ENCODE data around the gene KAZN.

Gene KAZN

GRCh38 chr1:14778898-14779865 is 180.7 kb downstream of the KAZN start:
- TF ChIP-seq CTCF (conservative IDR thresholded peaks at IDR 0.05; ENCODE audit: low read depth, low read length) = peak; percentile 92
- no peak overlapping the region for H3K4me3 ChIP-seq (ENCODE audit: low read depth, low read length)
- DNase-seq (ENCODE audit: low read depth) = peak; percentile 48

- no peak for TF ChIP-seq CTCF (conservative IDR thresholded peaks at IDR 0.05; ENCODE audit: low read depth, low read length)
- DNase-seq (ENCODE audit: low read depth) = no peak
- no peak overlapping the region for H3K4me3 ChIP-seq (ENCODE audit: low read depth, low read length)
These were observed 181.8 kb downstream of the KAZN start for GRCh38 chr1:14780271-14780670.

- DNase-seq (ENCODE audit: low read depth) = no peak
- no peak for TF ChIP-seq CTCF (conservative IDR thresholded peaks at IDR 0.05; ENCODE audit: low read depth, low read length)
- no peak overlapping the region for H3K4me3 ChIP-seq (ENCODE audit: low read depth, low read length)
These were observed 183.3 kb downstream of the KAZN start for GRCh38 chr1:14781811-14782210.

GRCh38 chr1:14782741-14783591 is 184.5 kb downstream of the KAZN start:
- no peak overlapping the region for H3K4me3 ChIP-seq (ENCODE audit: low read depth, low read length)
- peak; percentile 51 for DNase-seq (ENCODE audit: low read depth)

GRCh38 chr1:14783592-14783886 is 185.1 kb downstream of the KAZN start:
- no peak overlapping the region for H3K4me3 ChIP-seq (ENCODE audit: low read depth, low read length)
- TF ChIP-seq CTCF (conservative IDR thresholded peaks at IDR 0.05; ENCODE audit: low read depth, low read length) = no peak
- DNase-seq (ENCODE audit: low read depth) = no peak

More at GRCh38 chr1:14782741-14783591, 184.5 kb downstream of the KAZN start:
- TF ChIP-seq CTCF (conservative IDR thresholded peaks at IDR 0.05; ENCODE audit: low read depth, low read length) = peak; percentile 58

- no peak for TF ChIP-seq CTCF (conservative IDR thresholded peaks at IDR 0.05; ENCODE audit: low read depth, low read length)
- no peak for DNase-seq (ENCODE audit: low read depth)
- H3K4me3 ChIP-seq (ENCODE audit: low read depth, low read length) = no peak overlapping the region
These were observed 186.6 kb downstream of the KAZN start for GRCh38 chr1:14784790-14785773.

All from choroid plexus epithelial cell (primary cell).